ENCODE measurements around the gene SETD4.

Gene SETD4

DNA sequence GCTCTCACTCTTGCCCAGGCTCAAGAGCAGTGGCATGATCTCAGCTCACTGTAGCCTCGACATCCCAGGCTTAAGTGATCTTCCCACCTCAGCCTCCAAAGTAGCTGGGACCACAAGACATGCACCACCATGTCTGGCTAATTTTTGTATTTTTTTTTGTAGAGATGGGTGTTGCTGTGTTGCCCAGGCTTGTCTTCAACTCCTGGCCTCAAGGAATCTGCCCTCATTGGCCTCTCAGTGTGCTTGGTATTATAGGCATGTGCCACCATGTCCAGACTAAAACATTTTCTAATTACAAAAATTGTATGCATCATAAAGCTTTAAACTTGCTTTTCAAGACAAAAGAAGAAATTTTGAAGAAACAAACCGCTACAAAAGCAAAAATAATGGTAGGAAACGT lies 29.6 kb upstream of the SETD4 start:
- Histone ChIP-seq H3K9ac (ENCODE audit: low read depth, low read length) (no peak overlapping the region), H3K27ac (ENCODE audit: low read length) (no peak overlapping the region), H3K4me2 (ENCODE audit: insufficient read depth, low read length) (no peak overlapping the region), H3K9me3 (ENCODE audit: insufficient read depth, low read length, severe bottlenecking) (peaks cover 17% of the 10 kb centered on the region), H3K36me3 (ENCODE audit: insufficient read depth, low read length) (no peaks in the 10 kb centered on the region), H4K20me1 (ENCODE audit: insufficient read depth, low read length) (no peaks in the 10 kb centered on the region), H3K27me3 (ENCODE audit: insufficient read depth, low read length, poor library complexity) (no peaks in the 10 kb centered on the region), H3K79me2 (ENCODE audit: insufficient read depth, low read length) (no peaks in the 10 kb centered on the region), H3K4me1 (ENCODE audit: insufficient read depth, low read length) (no peaks in the 10 kb centered on the region), H2AFZ (ENCODE audit: low read depth, low read length) (no peak overlapping the region), H3K4me3 (ENCODE audit: low read depth in 1 of 2, low read length in 2 of 2) (no peak overlapping the region)
- TF ChIP-seq, protein P1, sequence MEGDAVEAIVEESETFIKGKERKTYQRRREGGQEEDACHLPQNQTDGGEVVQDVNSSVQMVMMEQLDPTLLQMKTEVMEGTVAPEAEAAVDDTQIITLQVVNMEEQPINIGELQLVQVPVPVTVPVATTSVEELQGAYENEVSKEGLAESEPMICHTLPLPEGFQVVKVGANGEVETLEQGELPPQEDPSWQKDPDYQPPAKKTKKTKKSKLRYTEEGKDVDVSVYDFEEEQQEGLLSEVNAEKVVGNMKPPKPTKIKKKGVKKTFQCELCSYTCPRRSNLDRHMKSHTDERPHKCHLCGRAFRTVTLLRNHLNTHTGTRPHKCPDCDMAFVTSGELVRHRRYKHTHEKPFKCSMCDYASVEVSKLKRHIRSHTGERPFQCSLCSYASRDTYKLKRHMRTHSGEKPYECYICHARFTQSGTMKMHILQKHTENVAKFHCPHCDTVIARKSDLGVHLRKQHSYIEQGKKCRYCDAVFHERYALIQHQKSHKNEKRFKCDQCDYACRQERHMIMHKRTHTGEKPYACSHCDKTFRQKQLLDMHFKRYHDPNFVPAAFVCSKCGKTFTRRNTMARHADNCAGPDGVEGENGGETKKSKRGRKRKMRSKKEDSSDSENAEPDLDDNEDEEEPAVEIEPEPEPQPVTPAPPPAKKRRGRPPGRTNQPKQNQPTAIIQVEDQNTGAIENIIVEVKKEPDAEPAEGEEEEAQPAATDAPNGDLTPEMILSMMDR (IDR thresholded peaks at IDR 0.05; ENCODE audit: borderline replicate concordance, extremely low read depth, low read length, poor library complexity, severe bottlenecking), result no peak
- no peak for TF ChIP-seq EZH2 (IDR thresholded peaks at IDR 0.05; ENCODE audit: borderline replicate concordance, low read depth, low read length, severe bottlenecking)
- DNase-seq, result no peak
- no peak for ATAC-seq (ENCODE audit: insufficient read depth, low read depth)

DNA sequence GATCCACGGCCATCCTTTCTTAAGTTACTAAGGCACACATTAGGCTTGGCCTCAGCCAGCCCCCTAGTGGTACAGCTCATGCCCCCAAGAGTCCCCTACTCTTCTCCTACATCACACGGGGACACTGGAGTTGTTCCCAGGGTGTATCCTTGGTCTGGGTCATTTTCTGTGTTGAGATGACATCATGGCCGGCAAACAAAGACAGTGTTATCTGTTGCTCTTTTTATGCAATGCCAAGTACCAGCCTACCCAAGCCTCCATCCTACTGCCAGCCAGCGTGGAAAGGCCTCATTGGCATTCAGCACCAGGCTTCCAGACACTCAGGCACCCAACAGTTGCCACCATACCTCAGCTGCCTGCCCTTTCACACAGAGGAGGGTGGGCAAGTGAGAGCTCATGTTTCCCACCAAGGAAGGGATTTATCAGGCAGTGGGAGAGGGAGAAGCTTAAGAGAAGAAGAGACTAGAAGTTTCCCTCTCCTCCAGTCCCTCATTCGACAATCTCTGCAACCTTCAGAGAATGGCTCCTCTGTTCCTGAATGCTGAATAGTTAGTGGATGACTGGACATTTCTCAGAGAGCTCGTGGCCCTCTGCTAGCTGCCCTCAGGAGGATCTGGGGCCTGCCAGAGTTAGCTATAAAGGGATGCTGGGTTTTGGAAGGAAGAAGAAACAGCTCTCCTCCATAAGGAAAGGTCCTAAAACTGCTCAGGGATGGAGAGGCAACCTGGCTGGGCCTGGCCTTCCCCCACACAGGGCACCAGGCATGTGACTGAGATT lies 27.2 kb upstream of the SETD4 start:
- DNase-seq (no peak), ATAC-seq (ENCODE audit: insufficient read depth, low read depth) (no peak)
- H3K36me3 ChIP-seq (ENCODE audit: insufficient read depth, low read length), result no peaks in the 10 kb centered on the region
- no peak overlapping the region for H3K4me2 ChIP-seq (ENCODE audit: insufficient read depth, low read length)
- H3K4me1 ChIP-seq (ENCODE audit: insufficient read depth, low read length), result no peaks in the 10 kb centered on the region
- peaks cover under 1% of the 10 kb centered on the region for H3K9me3 ChIP-seq (ENCODE audit: insufficient read depth, low read length, severe bottlenecking)
- H3K79me2 ChIP-seq (ENCODE audit: insufficient read depth, low read length), result no peaks in the 10 kb centered on the region
- H3K9ac ChIP-seq (ENCODE audit: low read depth, low read length), result no peak overlapping the region
- H4K20me1 ChIP-seq (ENCODE audit: insufficient read depth, low read length), result no peaks in the 10 kb centered on the region
- H2AFZ ChIP-seq (ENCODE audit: low read depth, low read length), result no peak overlapping the region
- H3K27ac ChIP-seq (ENCODE audit: low read length), result no peak overlapping the region
- no peak overlapping the region for H3K4me3 ChIP-seq (ENCODE audit: low read depth in 1 of 2, low read length in 2 of 2)
- TF ChIP-seq, protein P1 (IDR thresholded peaks at IDR 0.05; ENCODE audit: borderline replicate concordance, extremely low read depth, low read length, poor library complexity, severe bottlenecking), result peak; percentile 26
- no peak for TF ChIP-seq EZH2 (IDR thresholded peaks at IDR 0.05; ENCODE audit: borderline replicate concordance, low read depth, low read length, severe bottlenecking)
- H3K27me3 ChIP-seq (ENCODE audit: insufficient read depth, low read length, poor library complexity), result no peaks in the 10 kb centered on the region

- no peak overlapping the region for H3K4me3 ChIP-seq (ENCODE audit: low read depth in 1 of 2, low read length in 2 of 2)
- no peaks in the 10 kb centered on the region for H3K79me2 ChIP-seq (ENCODE audit: insufficient read depth, low read length)
- H3K36me3 ChIP-seq (ENCODE audit: insufficient read depth, low read length), result no peaks in the 10 kb centered on the region
- no peak overlapping the region for H3K9ac ChIP-seq (ENCODE audit: low read depth, low read length)
- DNase-seq (no peak), ATAC-seq (ENCODE audit: insufficient read depth, low read depth) (no peak)
- no peak overlapping the region for H2AFZ ChIP-seq (ENCODE audit: low read depth, low read length)
- no peak overlapping the region for H3K4me2 ChIP-seq (ENCODE audit: insufficient read depth, low read length)
- no peaks in the 10 kb centered on the region for H4K20me1 ChIP-seq (ENCODE audit: insufficient read depth, low read length)
- no peak overlapping the region for H3K27ac ChIP-seq (ENCODE audit: low read length)
- H3K9me3 ChIP-seq (ENCODE audit: insufficient read depth, low read length, severe bottlenecking), result no peaks in the 10 kb centered on the region
- no peaks in the 10 kb centered on the region for H3K4me1 ChIP-seq (ENCODE audit: insufficient read depth, low read length)
- peaks cover 1% of the 10 kb centered on the region for H3K27me3 ChIP-seq (ENCODE audit: insufficient read depth, low read length, poor library complexity)
- TF ChIP-seq, protein P1 (IDR thresholded peaks at IDR 0.05; ENCODE audit: borderline replicate concordance, extremely low read depth, low read length, poor library complexity, severe bottlenecking), result no peak
- no peak for TF ChIP-seq EZH2 (IDR thresholded peaks at IDR 0.05; ENCODE audit: borderline replicate concordance, low read depth, low read length, severe bottlenecking)
These were observed 21.9 kb upstream of the SETD4 start for GRCh38 chr21:36082237-36082664.

Data from DND-41 (cell line).